Natural killer cell (primary cell): ENCODE results near the gene VANGL2. TPM values are rescaled to one million over a fixed set of nuclear protein-coding genes. Genes with fewer than 3 reads are reported as not detected.

Experiments
- ATAC-seq, 3 donors: fragments of 150-1000 bp in 2 of 3; fragments of 200-7000 bp in 1 of 3; cut with Tn5 transposase; 1 replicate in 1 of 3; 2 replicates in 2 of 3; pipeline ENCODE4 v1.10.0; 2021; ENCODE audit warnings: mild to moderate bottlenecking in 2 of 3, moderate library complexity in 2 of 3
- DNase-seq, 2 donors: peaks; one replicate each; pipeline versions ENCODE4 v3.0.0 to v3.0.0-alpha.2; 2013 to 2021; ENCODE audit warnings: mixed read lengths in 1 of 2
- H3K27ac ChIP-seq: one replicate; pipeline ENCODE4 v1.5.1; 2013; ENCODE audit warnings: mild to moderate bottlenecking, low read length
- H3K27me3 ChIP-seq: one replicate; pipeline ENCODE4 v1.6.1; 2013; ENCODE audit warnings: low read length; ENCODE audit not compliant: control insufficient read depth, insufficient read depth
- H3K36me3 ChIP-seq: one replicate; pipeline ENCODE4 v1.6.1; 2013; ENCODE audit warnings: low read length; ENCODE audit not compliant: control insufficient read depth, insufficient read depth
- H3K4me1 ChIP-seq: one replicate; pipeline ENCODE4 v1.6.1; 2013; ENCODE audit warnings: low read length; ENCODE audit not compliant: control insufficient read depth, insufficient read depth
- H3K4me3 ChIP-seq: one replicate; pipeline ENCODE4 v1.5.1; 2013; ENCODE audit warnings: low read length
- H3K9me3 ChIP-seq: one replicate; pipeline ENCODE4 v1.6.1; 2013; ENCODE audit warnings: low read length; ENCODE audit not compliant: control insufficient read depth, insufficient read depth
- H3K27ac Mint-ChIP-seq, 2 donors: one replicate each; pipeline ENCODE4 v1.8.0; 2022; ENCODE audit warnings: mild to moderate bottlenecking in 2 of 2, mixed read lengths in 2 of 2, moderate library complexity in 1 of 2
- H3K27me3 Mint-ChIP-seq, 2 donors: one replicate each; pipeline ENCODE4 v1.8.0; 2022; ENCODE audit warnings: low read depth in 2 of 2, mixed read lengths in 2 of 2
- H3K36me3 Mint-ChIP-seq: one replicate; pipeline ENCODE4 v1.8.0; 2022; ENCODE audit warnings: mixed read lengths
- H3K4me1 Mint-ChIP-seq, 2 donors: one replicate each; pipeline ENCODE4 v1.8.0; 2022; ENCODE audit warnings: mixed read lengths in 2 of 2
- H3K4me3 Mint-ChIP-seq: one replicate; pipeline ENCODE4 v1.8.0; 2022; ENCODE audit warnings: mild to moderate bottlenecking, moderate library complexity, mixed read lengths
- H3K9me3 Mint-ChIP-seq, 2 donors: one replicate each; pipeline ENCODE4 v1.8.0; 2022; ENCODE audit warnings: mixed read lengths in 2 of 2
- WGBS: methylation state at CpG from one replicate; pipeline ENCODE4 v1.1.7; 2013; ENCODE audit warnings: missing lambda C conversion rate; ENCODE audit not compliant: insufficient coverage; 5-methylcytosine and 5-hydroxymethylcytosine counted together
- intact Hi-C: fragments of 100-400 bp; cut with micrococcal nuclease; formaldehyde crosslinking; loops from one replicate; pipeline ENCODE4 v1.14.2; 2022
- total RNA-seq, 4 donors: library from RNA; stranded (reverse); fragments of 120-200 nt in 1 of 4; gene quantifications; one replicate each; pipeline versions ENCODE4 v1.2.3 to v1.2.4, GENCODE V29; 2013 to 2022
- TF ChIP-seq, protein P1 (sequence below): fragments of 200-600 bp; IDR thresholded peaks from one replicate; pipeline ENCODE4 v1.8.0; 2022; ENCODE audit warnings: antibody characterized with exemption

VANGL2 gene
- total RNA-seq, 3 donors from 2014 or later (not counting 1 experiment from before 2014, with no cell fraction given) = 0.08 TPM; not detected in 2

DNA sequence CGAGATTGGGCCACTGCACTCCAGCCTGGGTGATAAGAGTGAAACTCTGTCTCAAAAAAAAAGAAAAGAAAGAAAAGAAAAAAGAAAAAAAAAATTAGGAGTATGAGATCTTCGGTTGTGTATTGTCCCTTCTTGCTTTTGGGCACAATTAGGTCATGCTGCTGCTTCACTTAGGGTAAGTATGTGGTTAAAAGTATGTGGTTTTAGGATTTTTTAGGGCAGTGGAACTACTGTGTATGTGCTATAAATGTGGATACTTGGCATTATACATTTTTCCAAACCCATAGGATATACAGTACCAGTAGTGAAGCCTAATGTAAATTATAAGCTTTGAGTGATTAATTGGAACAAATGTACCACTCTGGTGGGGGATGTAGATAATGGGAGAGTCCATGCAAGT lies 31.2 kb downstream of the VANGL2 start:
- no peaks in the 10 kb centered on the region for H3K9me3 Mint-ChIP-seq
- Histone ChIP-seq H3K36me3 (no peaks in the 10 kb centered on the region), H3K27ac (peak overlapping the region; percentile 92), H3K9me3 (no peaks in the 10 kb centered on the region), H3K4me1 (peaks cover 49% of the 10 kb centered on the region), H3K27me3 (no peaks in the 10 kb centered on the region), H3K4me3 (no peak overlapping the region)
- intact Hi-C loops = loop anchor here (10.0 kb wide), 1 partner anchor 313 kb away; no protein-coding TSS in a partner anchor
- H3K4me1 Mint-ChIP-seq = peaks cover 72% of the 10 kb centered on the region in 2 donors
- no peaks in the 10 kb centered on the region for H3K27me3 Mint-ChIP-seq
- no peak for ATAC-seq
- H3K36me3 Mint-ChIP-seq = no peaks in the 10 kb centered on the region
- peak overlapping the region; percentile 90 to 97 for H3K27ac Mint-ChIP-seq
- DNase-seq = no peak
- H3K4me3 Mint-ChIP-seq = peak overlapping the region; percentile 74
- WGBS = 77% methylated on average over 2 of the region's 2 CpGs
- TF ChIP-seq, protein P1, sequence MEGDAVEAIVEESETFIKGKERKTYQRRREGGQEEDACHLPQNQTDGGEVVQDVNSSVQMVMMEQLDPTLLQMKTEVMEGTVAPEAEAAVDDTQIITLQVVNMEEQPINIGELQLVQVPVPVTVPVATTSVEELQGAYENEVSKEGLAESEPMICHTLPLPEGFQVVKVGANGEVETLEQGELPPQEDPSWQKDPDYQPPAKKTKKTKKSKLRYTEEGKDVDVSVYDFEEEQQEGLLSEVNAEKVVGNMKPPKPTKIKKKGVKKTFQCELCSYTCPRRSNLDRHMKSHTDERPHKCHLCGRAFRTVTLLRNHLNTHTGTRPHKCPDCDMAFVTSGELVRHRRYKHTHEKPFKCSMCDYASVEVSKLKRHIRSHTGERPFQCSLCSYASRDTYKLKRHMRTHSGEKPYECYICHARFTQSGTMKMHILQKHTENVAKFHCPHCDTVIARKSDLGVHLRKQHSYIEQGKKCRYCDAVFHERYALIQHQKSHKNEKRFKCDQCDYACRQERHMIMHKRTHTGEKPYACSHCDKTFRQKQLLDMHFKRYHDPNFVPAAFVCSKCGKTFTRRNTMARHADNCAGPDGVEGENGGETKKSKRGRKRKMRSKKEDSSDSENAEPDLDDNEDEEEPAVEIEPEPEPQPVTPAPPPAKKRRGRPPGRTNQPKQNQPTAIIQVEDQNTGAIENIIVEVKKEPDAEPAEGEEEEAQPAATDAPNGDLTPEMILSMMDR = no peak

DNA sequence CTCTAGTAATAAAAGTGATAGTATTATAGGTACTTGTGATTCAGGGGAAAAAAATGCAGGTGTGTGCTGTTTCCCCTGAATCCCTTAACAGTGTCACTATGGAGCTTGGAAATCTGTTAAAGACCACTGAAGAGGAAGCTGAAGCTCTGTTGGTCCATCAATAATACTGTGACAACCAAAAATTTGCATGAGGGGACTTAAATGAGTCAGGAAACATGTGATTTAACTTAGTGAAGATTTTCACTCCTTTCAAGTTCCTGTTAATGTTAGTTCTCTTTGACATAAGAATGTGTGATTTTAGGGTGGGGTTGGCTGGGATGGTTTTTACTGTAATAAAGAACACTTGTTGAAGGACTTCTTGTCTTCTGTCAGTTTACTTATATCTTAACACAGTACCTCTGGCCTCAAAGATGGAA lies 32.0 kb downstream of the VANGL2 start:
- peak overlapping the region; percentile 92 for H3K27ac ChIP-seq
- Mint-ChIP-seq H3K4me3 (peak overlapping the region; percentile 74), H3K27ac (peak overlapping the region; percentile 90 to 97), H3K36me3 (no peaks in the 10 kb centered on the region), H3K27me3 (no peaks in the 10 kb centered on the region), H3K4me1 (peaks cover 78 to 80% of the 10 kb centered on the region in 2 donors), H3K9me3 (no peaks in the 10 kb centered on the region)
- H3K9me3 ChIP-seq = no peaks in the 10 kb centered on the region
- TF ChIP-seq, protein P1 = no peak
- peak; percentile 75 to 80 (median 76) for ATAC-seq
- intact Hi-C loops = loop anchor here (10.0 kb wide), 1 partner anchor 312 kb away; no protein-coding TSS in a partner anchor
- H3K36me3 ChIP-seq = no peaks in the 10 kb centered on the region
- H3K4me3 ChIP-seq = no peak overlapping the region
- peaks cover 50% of the 10 kb centered on the region for H3K4me1 ChIP-seq
- no peaks in the 10 kb centered on the region for H3K27me3 ChIP-seq
- DNase-seq = peak in 1 of 2 donors; percentile 62

DNA sequence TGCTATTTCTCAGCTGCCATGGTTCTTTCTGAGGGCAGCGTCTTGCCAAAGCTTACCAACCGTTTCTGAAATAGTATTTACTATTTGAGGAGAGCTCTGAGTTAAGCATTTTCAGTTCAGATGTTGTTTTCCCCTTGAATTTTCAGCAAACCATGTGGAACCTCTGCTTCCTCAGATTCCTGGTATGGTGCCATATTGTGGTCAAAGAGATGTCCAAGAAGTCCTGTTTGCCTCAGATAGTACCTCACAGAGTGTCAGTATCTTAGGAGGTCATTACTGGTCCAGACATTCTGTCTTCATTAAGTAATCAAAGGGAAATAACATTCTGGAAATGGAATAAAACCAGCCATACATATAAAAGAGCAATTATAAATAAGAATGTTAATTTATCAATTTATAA lies 36.6 kb downstream of the VANGL2 start:
- H3K4me3 Mint-ChIP-seq = peak overlapping the region; percentile 65
- intact Hi-C loops = loop anchor here (10.0 kb wide), 1 partner anchor 308 kb away; no protein-coding TSS in a partner anchor

More for the DNA sequence above, 36.6 kb downstream of the VANGL2 start:
- Histone ChIP-seq H3K4me1 (peaks cover 20% of the 10 kb centered on the region), H3K36me3 (no peaks in the 10 kb centered on the region), H3K27me3 (no peaks in the 10 kb centered on the region), H3K4me3 (no peak overlapping the region), H3K27ac (peak overlapping the region; percentile 92), H3K9me3 (no peaks in the 10 kb centered on the region)
- Mint-ChIP-seq H3K27ac (peak overlapping the region; percentile 93 to 99), H3K4me1 (peaks cover 51 to 57% of the 10 kb centered on the region in 2 donors), H3K36me3 (no peaks in the 10 kb centered on the region), H3K9me3 (no peaks in the 10 kb centered on the region), H3K27me3 (no peaks in the 10 kb centered on the region)
- DNase-seq (peak in 1 of 2 donors; percentile 21), ATAC-seq (no peak)
- TF ChIP-seq, protein P1 = no peak
- WGBS = 40% methylated on average over 2 of the region's 2 CpGs
